Pulmonary artery endothelial cell (primary cell): Measurements from ENCODE around the gene USB1. TPM values are rescaled to one million over a fixed set of nuclear protein-coding genes. Genes with fewer than 3 reads are reported as not detected.
"Not testable (repeated sequence)": the region's sequence is repeated elsewhere in the genome, so short reads cannot be mapped to it uniquely, and the experiment has no call there.

Experiments used
- DNase-seq: peaks from one replicate; pipeline ENCODE4 v3.0.0-alpha.2; 2011; ENCODE audit warnings: low read depth, low spot score
- total RNA-seq: library from RNA; depleted of rRNA; stranded (reverse); fragments of >200 nt; gene quantifications from 2 replicates; pipeline ENCODE4 v1.2.3, GENCODE V29; 2014

USB1 gene
- total RNA-seq, 1 donor from 2014 or later = 37.3 TPM

DNA sequence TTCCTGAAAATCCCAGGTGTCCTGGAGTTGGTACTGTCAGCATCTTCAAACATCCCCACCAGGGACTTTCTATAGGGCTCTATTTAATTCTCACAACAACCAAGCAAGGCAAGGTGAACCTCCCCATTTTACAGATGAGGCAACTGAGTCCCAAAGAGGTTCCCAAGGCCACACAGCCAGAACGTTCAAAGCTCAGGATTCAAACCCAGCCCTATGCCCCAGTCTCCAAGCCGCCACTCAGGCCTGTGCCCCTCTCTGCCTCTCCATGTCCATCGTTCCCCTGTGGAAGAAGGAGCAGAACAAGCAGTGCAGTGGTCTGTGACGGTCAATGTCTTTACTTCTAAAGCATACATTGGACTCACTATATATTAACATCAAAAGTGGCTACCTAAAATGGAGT, 6.8 kb upstream of the USB1 start:
- no peak for DNase-seq

- no peak for DNase-seq
Observed at GRCh38 chr16:57994778-57995177, 6.4 kb upstream of the USB1 start.

GRCh38 chr16:57995721-57996405, 5.3 kb upstream of the USB1 start:
- DNase-seq = no peak

DNA sequence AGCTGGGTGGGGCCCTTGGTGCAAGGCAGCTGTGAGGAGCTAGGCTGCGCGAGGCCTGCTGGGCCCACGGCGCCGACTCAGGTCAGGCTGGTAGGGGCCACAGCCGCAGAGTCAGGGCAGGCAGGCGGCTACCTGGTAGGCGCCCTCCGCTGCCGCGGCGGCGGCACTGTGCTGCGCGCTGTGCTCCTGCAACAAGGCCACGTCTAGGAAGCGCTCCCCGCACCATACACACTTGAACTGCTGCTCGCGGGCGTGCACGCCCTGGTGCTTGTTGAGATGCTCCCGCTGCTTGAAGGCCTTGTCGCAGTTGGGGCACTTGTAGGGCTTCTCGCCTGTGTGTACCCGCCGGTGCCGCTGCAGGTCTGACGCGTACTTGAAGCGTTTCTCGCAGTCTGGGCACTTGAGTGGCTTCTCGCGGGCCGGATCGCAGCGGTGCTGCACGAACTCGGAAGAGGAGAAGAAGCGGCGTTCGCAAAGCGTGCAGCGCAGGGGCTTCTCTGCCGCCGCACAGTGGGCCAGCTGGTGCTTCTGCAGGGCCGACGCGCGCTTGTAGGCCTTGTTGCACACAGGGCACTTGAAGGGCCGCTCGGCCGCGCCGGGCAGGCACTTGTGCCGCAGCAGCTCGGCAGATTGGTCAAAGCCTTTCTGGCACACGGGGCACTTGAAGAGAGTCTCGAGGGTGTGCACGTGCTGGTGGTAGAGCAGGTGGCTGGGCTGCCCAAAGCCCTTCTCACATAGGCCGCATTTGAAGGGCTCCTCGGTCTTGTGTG, 4.6 kb upstream of the USB1 start:
- no peak for DNase-seq

- no peak for DNase-seq
Observed at GRCh38 chr16:57997176-57997527, 4.1 kb upstream of the USB1 start.

GRCh38 chr16:57997528-57998265, 3.5 kb upstream of the USB1 start:
- no peak for DNase-seq

- DNase-seq = no peak
Observed at GRCh38 chr16:57998486-57998885, 2.7 kb upstream of the USB1 start.

- no peak for DNase-seq
Observed at GRCh38 chr16:57998992-57999365, 2.2 kb upstream of the USB1 start.

- no peak for DNase-seq
Observed at GRCh38 chr16:57999366-57999970, 1.7 kb upstream of the USB1 start.

- DNase-seq = no peak
Observed at GRCh38 chr16:57999971-58000705, 1.1 kb upstream of the USB1 start, which contains the start of gene ZNF319. Gene ZNF319 (minus strand): TSS chr16:58000672. CDS start chr16:57998265, 2,407 bp downstream.

DNA sequence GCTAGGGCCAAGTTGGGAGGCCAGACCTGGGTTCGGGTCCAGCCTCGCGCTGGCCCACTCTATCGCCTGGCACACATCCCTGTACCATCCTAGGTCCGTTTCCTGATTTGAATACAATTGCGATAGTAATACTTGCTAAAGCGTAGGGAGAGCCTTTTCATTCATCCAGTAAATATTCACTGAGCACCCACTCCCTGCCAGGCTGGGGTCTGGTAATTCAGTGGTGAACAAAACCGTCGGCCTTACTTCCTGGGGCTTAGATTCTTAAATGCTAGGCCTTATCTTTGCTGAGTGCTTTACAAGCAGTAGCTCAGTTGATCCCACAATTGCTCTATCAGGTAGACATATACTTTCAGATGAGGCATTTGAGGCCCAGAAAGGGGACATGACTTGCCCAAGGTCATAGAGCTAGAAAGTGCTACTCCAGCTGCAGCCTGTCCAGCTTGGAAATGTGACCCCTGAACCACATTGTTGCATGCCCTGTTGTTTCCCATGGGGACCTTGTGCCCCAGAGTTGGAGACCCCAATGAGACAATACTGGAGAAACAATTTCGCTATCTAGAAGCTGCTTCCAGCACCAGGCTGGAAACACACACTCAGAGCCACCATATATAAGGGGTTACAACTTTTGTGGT, 691 bp downstream of the USB1 start:
- DNase-seq = no peak

DNA sequence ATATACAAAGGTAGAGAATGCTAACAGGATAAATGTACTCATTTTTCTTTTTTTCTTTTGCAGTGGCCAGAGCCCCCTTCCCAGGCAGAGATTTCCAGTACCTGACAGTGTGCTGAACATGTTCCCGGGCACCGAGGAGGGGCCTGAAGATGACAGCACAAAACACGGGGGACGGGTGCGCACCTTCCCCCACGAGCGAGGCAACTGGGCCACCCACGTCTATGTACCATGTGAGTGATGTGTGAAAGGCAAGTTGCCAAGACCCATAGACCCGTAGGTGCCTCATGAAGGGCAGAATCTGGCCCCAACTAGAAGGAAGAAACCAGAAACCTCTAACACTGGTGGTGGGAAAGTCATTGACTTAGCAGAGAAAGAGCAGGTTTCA, 1.2 kb downstream of the USB1 start:
- DNase-seq = no peak

GRCh38 chr16:58002936-58003335, 1.7 kb downstream of the USB1 start:
- DNase-seq = no peak

DNA sequence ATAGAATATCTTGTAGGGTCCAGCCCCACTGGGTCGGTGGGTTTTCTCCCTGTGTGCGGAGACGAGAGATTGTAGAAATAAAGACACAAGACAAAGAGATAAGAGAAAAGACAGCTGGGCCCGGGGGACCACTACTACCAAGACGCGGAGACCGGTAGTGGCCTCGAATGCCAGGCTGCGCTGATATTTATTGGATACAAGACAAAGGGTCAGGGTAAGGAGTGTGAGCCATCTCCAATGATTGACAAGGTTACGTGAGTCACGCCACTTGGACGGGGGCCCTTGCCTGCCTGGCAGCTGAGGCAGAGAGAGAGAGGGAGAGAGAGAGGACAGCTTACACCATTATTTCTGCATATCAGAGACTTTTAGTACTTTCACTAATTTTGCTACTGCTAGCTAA, 3.5 kb downstream of the USB1 start:
- not testable (repeated sequence) for DNase-seq

DNA sequence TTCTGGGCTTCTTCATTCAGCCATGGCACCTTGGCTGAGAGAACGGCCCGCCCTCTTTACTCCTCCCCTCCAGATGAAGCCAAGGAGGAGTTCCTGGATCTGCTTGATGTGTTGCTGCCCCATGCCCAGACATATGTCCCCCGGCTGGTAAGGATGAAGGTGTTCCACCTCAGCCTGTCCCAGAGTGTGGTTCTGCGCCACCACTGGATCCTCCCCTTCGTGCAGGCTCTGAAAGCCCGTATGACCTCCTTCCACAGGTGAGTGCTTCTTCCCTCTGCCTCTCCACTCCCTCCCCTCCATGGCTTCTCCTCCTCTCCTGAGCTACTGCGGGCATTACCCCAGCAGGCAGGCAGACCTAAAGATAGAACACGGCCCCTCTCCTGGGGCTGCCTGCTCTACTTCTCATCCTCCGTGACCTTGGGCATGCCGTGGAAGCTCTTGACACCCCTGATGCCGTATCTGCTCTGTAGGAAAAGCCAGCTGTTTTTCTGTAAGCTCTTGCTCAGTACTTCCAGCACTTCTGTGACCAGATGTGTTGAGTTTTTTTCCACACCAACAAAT, 8.7 kb downstream of the USB1 start:
- DNase-seq = no peak

GRCh38 chr16:58010886-58011285, 9.7 kb downstream of the USB1 start:
- no peak for DNase-seq

- DNase-seq = no peak
Observed at GRCh38 chr16:58011652-58012051, 10.4 kb downstream of the USB1 start.

- DNase-seq = no peak
Observed at GRCh38 chr16:58012481-58012880, 11.3 kb downstream of the USB1 start.

DNA sequence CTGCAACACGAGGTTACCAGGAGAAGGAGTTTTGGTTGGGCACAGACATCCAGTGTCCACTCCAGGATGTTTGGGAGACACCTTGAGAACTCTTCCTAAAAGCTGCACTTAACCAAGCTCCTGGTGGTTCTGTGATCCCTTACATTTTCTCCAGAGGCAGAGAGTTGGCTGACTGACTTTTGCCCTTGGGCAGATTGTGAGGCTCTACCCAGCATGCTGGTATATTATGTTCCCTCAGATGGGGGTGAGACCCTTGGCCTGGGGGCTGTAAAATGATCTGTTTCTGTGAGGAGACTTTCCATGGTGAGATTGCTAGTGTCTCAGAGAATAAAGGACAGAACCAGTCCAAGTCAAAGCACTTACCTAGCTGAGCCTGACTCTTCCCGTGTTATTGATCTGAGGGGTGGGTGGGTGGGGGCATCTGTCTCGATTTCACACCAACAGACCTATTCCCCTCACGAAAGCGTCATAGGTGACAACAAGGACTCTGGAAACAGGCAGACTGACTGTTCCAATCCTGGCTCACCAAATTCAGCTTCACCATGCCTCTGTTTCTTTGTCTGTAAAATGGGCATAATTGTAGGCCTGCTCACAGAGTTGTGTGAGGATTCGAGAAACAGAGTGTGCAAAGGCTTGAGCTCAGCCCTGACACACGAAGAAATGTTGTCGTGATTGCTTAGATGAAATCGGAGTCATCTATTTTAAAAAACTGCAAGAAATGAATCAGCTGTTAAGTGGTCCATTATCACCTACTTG, 12.2 kb downstream of the USB1 start:
- DNase-seq = no peak
